GM20431 (cell line): ENCODE measurements around the gene CD22.
"Not testable (repeated sequence)": the region's sequence is repeated elsewhere in the genome, so short reads cannot be mapped to it uniquely, and the experiment has no call there.

Source experiments
- in situ Hi-C: fragments of 300-500 bp; cut with MseI, MboI; formaldehyde crosslinking; loops from one replicate; pipeline ENCODE4 v1.15.0; 2020; ENCODE audit warnings: low sequenced_read_pairs; ENCODE audit not compliant: unreplicated experiment

Gene CD22

DNA sequence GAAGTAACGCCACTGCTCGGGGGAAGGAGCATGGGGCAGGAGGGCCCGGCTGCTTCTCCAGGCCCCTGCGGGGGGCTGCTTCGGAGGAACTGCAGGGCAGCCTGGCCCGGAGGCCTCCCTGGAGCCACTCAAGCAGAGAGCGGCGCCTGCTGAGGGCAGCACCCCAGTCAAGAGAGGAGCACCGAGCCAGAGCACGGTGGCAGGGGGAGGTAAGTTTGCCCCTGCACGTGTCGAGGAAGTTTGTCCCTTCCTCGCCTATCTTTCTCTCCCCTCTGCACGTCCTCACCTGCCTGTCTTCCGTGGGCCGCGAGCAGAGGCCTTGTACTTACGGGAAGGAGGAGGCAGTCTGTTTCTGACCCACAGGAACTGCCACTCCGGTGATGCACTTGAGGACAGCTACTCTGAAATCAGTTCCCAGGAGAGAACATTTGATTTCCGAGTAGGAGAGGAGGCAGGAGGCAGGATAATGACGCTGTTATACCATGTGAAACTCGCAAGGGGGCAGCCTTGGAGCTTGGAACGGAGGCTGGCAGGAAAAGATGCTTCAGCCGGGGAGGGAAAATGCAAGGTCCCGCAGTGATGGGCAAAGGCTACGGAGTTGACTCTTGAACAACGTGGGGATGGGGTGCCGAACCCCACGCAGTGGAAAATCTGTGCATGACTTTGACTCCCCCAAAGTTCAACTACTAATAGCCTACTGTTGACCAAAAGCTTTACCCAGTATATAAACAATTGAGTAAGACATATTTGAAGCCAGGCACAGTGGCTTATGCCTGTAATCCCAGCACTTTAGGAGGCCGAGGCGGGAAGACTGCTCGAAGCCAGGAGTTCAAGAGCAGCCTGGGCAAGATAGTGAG is 23.7 kb downstream of the CD22 start:
- in situ Hi-C loops: loop anchor here (10.0 kb wide), 1 partner anchor 112 kb away; no protein-coding TSS in a partner anchor

- in situ Hi-C loops: loop anchor here (10.0 kb wide), 1 partner anchor 111 kb away; no protein-coding TSS in a partner anchor
Measured at GRCh38 chr19:35353635-35354034, 24.6 kb downstream of the CD22 start.

- in situ Hi-C loops: loop anchor here (10.0 kb wide), 1 partner anchor 110 kb away; no protein-coding TSS in a partner anchor
Measured at GRCh38 chr19:35354898-35355297, 25.9 kb downstream of the CD22 start.

GRCh38 chr19:35355791-35356460 is 26.9 kb downstream of the CD22 start:
- in situ Hi-C loops: loop anchor here (10.0 kb wide), 1 partner anchor 109 kb away; no protein-coding TSS in a partner anchor

GRCh38 chr19:35357867-35358573 is 29.0 kb downstream of the CD22 start, which contains the start of gene FFAR3:
TSS of gene FFAR3 (plus strand) at chr19:35358460. CDS start at chr19:35358891, 431 bp downstream.
- in situ Hi-C loops: loop anchor here (10.0 kb wide), 1 partner anchor 107 kb away; no protein-coding TSS in a partner anchor

- in situ Hi-C loops: loop anchor here (10.0 kb wide), 1 partner anchor 106 kb away; no protein-coding TSS in a partner anchor
Measured at GRCh38 chr19:35358834-35359233, 29.8 kb downstream of the CD22 start.

DNA sequence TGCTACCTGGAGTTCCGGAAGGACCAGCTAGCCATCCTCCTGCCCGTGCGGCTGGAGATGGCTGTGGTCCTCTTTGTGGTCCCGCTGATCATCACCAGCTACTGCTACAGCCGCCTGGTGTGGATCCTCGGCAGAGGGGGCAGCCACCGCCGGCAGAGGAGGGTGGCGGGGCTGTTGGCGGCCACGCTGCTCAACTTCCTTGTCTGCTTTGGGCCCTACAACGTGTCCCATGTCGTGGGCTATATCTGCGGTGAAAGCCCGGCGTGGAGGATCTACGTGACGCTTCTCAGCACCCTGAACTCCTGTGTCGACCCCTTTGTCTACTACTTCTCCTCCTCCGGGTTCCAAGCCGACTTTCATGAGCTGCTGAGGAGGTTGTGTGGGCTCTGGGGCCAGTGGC is 30.4 kb downstream of the CD22 start:
- in situ Hi-C loops: loop anchor here (10.0 kb wide), 1 partner anchor 105 kb away; no protein-coding TSS in a partner anchor

GRCh38 chr19:35360081-35360480 is 31.1 kb downstream of the CD22 start:
- in situ Hi-C loops: not testable (repeated sequence)

DNA sequence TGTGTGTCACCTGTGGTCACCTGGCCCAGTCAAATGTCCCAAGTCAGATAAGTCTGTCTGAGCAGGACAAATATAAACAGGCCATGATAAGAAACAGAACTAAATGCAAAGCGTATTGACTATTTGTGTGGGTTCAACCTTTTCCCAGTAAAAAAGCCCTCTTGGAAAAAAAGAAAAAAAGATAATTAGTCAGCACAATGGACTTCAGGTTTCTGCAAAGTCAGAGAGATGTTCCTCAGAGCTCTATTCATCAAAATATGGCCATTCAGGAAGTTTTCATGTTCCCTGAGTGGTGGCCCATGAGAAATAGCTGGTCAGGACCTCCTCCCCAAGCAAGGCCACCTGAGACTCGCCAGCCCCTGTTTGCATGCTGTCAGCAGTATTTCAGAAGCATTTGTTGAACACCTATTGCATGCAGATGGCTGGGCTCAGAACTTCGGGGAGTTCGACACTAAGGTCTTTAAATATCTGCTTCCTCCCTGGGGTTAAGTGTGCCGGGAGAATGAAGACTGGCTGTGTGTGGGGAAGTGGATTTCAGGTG is 32.0 kb downstream of the CD22 start:
- in situ Hi-C loops: no loop called here

DNA sequence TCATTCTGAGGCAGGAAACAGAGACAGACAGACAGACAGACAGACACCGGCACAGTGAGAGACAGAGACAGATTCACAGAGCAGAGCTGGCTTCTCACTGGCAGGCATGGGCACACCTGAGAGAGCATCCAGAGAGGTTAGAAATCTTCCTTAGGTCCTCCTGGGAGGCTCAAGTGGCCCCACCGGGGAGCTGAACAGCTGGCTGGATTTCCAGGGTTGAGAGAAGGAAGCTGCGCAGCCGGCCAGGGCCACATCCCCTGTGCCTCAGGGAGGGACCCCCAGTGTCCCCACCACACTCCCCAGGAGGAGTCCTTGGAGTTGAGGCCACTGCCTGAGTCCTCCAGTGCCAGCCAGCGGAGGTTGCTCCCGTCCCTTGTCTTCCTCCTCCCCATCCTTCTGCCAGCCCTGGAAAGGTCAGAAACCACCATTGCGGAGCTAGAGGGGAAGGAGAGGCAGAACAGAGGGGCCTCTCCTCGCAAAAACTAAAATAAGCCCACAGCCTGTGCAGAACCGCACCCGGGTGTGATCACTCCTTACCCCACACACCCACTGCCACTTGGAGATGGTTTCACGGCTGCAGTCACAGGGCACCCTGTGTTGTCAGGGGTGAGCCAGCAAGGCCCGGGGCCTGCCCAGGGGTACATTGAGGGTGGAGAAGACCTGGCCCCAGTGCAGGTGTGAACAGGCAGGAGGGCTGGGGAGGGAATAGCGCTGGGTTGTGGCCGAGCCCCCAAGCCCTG is 33.4 kb downstream of the CD22 start:
- in situ Hi-C loops: no loop called here

DNA sequence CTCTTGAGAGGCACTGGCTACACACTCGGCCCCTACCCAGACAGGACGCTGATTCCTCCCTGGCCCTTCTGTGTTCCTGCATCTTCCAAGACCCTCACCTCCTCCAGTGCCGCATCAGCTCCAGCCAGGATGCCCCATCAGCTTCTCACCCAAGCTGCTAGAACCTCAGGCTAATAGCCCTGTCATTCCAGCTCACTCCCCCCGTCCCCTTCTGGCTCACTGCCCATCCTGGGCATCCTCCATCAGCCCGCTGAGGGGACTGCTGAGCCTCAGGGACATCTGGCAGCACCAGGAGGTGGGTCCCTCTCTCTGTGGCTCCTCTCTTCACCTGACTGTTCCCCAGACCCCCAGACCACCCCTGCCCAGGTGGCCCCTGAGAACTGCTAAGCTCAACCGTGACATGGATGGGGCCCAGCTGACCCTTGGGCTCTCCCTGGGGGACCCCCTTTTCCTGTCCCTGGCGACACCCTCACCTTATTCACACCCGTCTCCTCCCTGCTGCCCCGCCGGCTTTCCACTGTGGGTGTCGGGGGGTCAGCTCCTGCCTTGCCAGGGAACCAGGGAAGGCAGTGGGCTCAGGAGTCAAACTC is 34.1 kb downstream of the CD22 start:
- in situ Hi-C loops: no loop called here

GRCh38 chr19:35363711-35364425 is 34.9 kb downstream of the CD22 start:
- in situ Hi-C loops: no loop called here

- in situ Hi-C loops: no loop called here
Measured at GRCh38 chr19:35365303-35365702, 36.3 kb downstream of the CD22 start.

- in situ Hi-C loops: no loop called here
Measured at GRCh38 chr19:35368378-35368777, 39.4 kb downstream of the CD22 start.

GRCh38 chr19:35369522-35369921 is 40.5 kb downstream of the CD22 start:
- in situ Hi-C loops: no loop called here

- in situ Hi-C loops: no loop called here
Measured at GRCh38 chr19:35370722-35371121, 41.7 kb downstream of the CD22 start, which contains the start of gene GPR42. TSS of gene GPR42 (plus strand) at chr19:35371068. CDS start at chr19:35371360, 292 bp downstream.

GRCh38 chr19:35373492-35373891 is 44.5 kb downstream of the CD22 start:
- in situ Hi-C loops: no loop called here

GRCh38 chr19:35374031-35374430 is 45.0 kb downstream of the CD22 start:
- in situ Hi-C loops: not testable (repeated sequence)
